ENCODE measurements around the gene TNNC1.

Gene TNNC1

GRCh38 chr3:52470920-52471319 is 17.1 kb upstream of the TNNC1 start:
- peak; percentile 39 for DNase-seq (ENCODE audit: low spot score)
- Histone ChIP-seq H3K27ac (ENCODE audit: poor library complexity, severe bottlenecking) (no peak overlapping the region), H3K9me3 (ENCODE audit: severe bottlenecking) (no peaks in the 10 kb centered on the region), H3K36me3 (ENCODE audit: low read depth) (peaks cover 61% of the 10 kb centered on the region), H3K4me1 (ENCODE audit: insufficient read depth, poor library complexity, severe bottlenecking) (no peaks in the 10 kb centered on the region), H3K27me3 (ENCODE audit: insufficient read depth, poor library complexity, severe bottlenecking) (no peaks in the 10 kb centered on the region), H3K4me3 (ENCODE audit: severe bottlenecking) (no peak overlapping the region)
- TF ChIP-seq CTCF (IDR thresholded peaks at IDR 0.05; ENCODE audit: poor library complexity, severe bottlenecking): no peak
- ATAC-seq (ENCODE audit: low read depth): no peak; the same call in 2 of the 3 replicates

GRCh38 chr3:52469001-52469400 is 15.2 kb upstream of the TNNC1 start:
- Histone ChIP-seq H3K9me3 (ENCODE audit: severe bottlenecking) (no peaks in the 10 kb centered on the region), H3K36me3 (ENCODE audit: low read depth) (peaks cover 60% of the 10 kb centered on the region), H3K27me3 (ENCODE audit: insufficient read depth, poor library complexity, severe bottlenecking) (no peaks in the 10 kb centered on the region), H3K4me1 (ENCODE audit: insufficient read depth, poor library complexity, severe bottlenecking) (no peaks in the 10 kb centered on the region), H3K4me3 (ENCODE audit: severe bottlenecking) (no peak overlapping the region), H3K27ac (ENCODE audit: poor library complexity, severe bottlenecking) (no peak overlapping the region)
- no peak for ATAC-seq (ENCODE audit: low read depth)
- no peak for DNase-seq (ENCODE audit: low spot score)
- no peak for TF ChIP-seq CTCF (IDR thresholded peaks at IDR 0.05; ENCODE audit: poor library complexity, severe bottlenecking)

- no peak for TF ChIP-seq CTCF (IDR thresholded peaks at IDR 0.05; ENCODE audit: poor library complexity, severe bottlenecking)
- Histone ChIP-seq H3K36me3 (ENCODE audit: low read depth) (peaks cover 58% of the 10 kb centered on the region), H3K4me1 (ENCODE audit: insufficient read depth, poor library complexity, severe bottlenecking) (no peaks in the 10 kb centered on the region), H3K27ac (ENCODE audit: poor library complexity, severe bottlenecking) (no peak overlapping the region), H3K4me3 (ENCODE audit: severe bottlenecking) (no peak overlapping the region), H3K27me3 (ENCODE audit: insufficient read depth, poor library complexity, severe bottlenecking) (no peaks in the 10 kb centered on the region), H3K9me3 (ENCODE audit: severe bottlenecking) (no peaks in the 10 kb centered on the region)
- DNase-seq (ENCODE audit: low spot score): no peak
- ATAC-seq (ENCODE audit: low read depth): no peak
Measured at GRCh38 chr3:52468336-52468735, 14.5 kb upstream of the TNNC1 start.

GRCh38 chr3:52463416-52463815 is 9.6 kb upstream of the TNNC1 start:
- Histone ChIP-seq H3K27me3 (ENCODE audit: insufficient read depth, poor library complexity, severe bottlenecking) (no peaks in the 10 kb centered on the region), H3K36me3 (ENCODE audit: low read depth) (peaks cover 75% of the 10 kb centered on the region), H3K4me3 (ENCODE audit: severe bottlenecking) (no peak overlapping the region), H3K4me1 (ENCODE audit: insufficient read depth, poor library complexity, severe bottlenecking) (peaks cover under 1% of the 10 kb centered on the region), H3K9me3 (ENCODE audit: severe bottlenecking) (no peaks in the 10 kb centered on the region), H3K27ac (ENCODE audit: poor library complexity, severe bottlenecking) (no peak overlapping the region)
- DNase-seq (ENCODE audit: low spot score) (no peak), ATAC-seq (ENCODE audit: low read depth) (no peak)
- TF ChIP-seq CTCF (IDR thresholded peaks at IDR 0.05; ENCODE audit: poor library complexity, severe bottlenecking): no peak

GRCh38 chr3:52461874-52462273 is 8.0 kb upstream of the TNNC1 start:
- H3K36me3 ChIP-seq (ENCODE audit: low read depth): peaks cover 74% of the 10 kb centered on the region
- TF ChIP-seq CTCF (IDR thresholded peaks at IDR 0.05; ENCODE audit: poor library complexity, severe bottlenecking): no peak
- H3K27me3 ChIP-seq (ENCODE audit: insufficient read depth, poor library complexity, severe bottlenecking): no peaks in the 10 kb centered on the region

More at GRCh38 chr3:52461874-52462273, 8.0 kb upstream of the TNNC1 start:
- no peaks in the 10 kb centered on the region for H3K9me3 ChIP-seq (ENCODE audit: severe bottlenecking)
- H3K4me3 ChIP-seq (ENCODE audit: severe bottlenecking): no peak overlapping the region
- H3K4me1 ChIP-seq (ENCODE audit: insufficient read depth, poor library complexity, severe bottlenecking): peaks cover 15% of the 10 kb centered on the region
- DNase-seq (ENCODE audit: low spot score) (no peak), ATAC-seq (ENCODE audit: low read depth) (no peak)
- no peak overlapping the region for H3K27ac ChIP-seq (ENCODE audit: poor library complexity, severe bottlenecking)
